GM23248 (cell line): ENCODE measurements around the gene SRPK1. TPM values are rescaled to one million over a fixed set of nuclear protein-coding genes. Genes with fewer than 3 reads are reported as not detected.

Experiments used
- DNase-seq: peaks from one replicate; pipeline ENCODE4 v3.0.0-alpha.2; 2015
- H2AFZ ChIP-seq: fragments of 200-600 bp; sonication (generic); 2 replicates; pipeline ENCODE4 v1.6.1; 2016; ENCODE audit warnings: antibody characterized with exemption
- H3F3A ChIP-seq: fragments of 200-600 bp; sonication (generic); 2 replicates; pipeline ENCODE4 v1.6.1; 2016; ENCODE audit warnings: mild to moderate bottlenecking, antibody characterized with exemption, mixed run types; ENCODE audit not compliant: insufficient read depth
- H3K27ac ChIP-seq: fragments of 200-600 bp; sonication (generic); 2 replicates; pipeline ENCODE4 v1.5.1; 2016; ENCODE audit warnings: mild to moderate bottlenecking
- H3K27me3 ChIP-seq: fragments of 200-600 bp; sonication (generic); replicated peaks from 2 replicates; pipeline ENCODE4 v1.6.1; 2016; ENCODE audit warnings: mild to moderate bottlenecking; ENCODE audit not compliant: insufficient read depth
- H3K36me3 ChIP-seq: fragments of 200-600 bp; sonication (generic); 2 replicates; pipeline ENCODE4 v1.6.1; 2016; ENCODE audit warnings: low read depth, mild to moderate bottlenecking
- H3K4me1 ChIP-seq: fragments of 200-600 bp; sonication (generic); 2 replicates; pipeline ENCODE4 v1.6.1; 2016; ENCODE audit warnings: mild to moderate bottlenecking; ENCODE audit not compliant: insufficient read depth
- H3K4me2 ChIP-seq: fragments of 200-600 bp; sonication (generic); one replicate; pipeline ENCODE4 v1.6.1; 2016; ENCODE audit warnings: mild to moderate bottlenecking; ENCODE audit not compliant: unreplicated experiment
- H3K4me3 ChIP-seq: fragments of 200-600 bp; sonication (generic); 2 replicates; pipeline ENCODE4 v1.5.1; 2016; ENCODE audit warnings: mild to moderate bottlenecking
- H3K79me2 ChIP-seq: fragments of 200-600 bp; sonication (generic); 2 replicates; pipeline ENCODE4 v1.6.1; 2016; ENCODE audit warnings: mild to moderate bottlenecking; ENCODE audit not compliant: insufficient read depth
- H3K9ac ChIP-seq: fragments of 200-600 bp; sonication (generic); 2 replicates; pipeline ENCODE4 v1.6.1; 2016; ENCODE audit warnings: mild to moderate bottlenecking
- H3K9me2 ChIP-seq: fragments of 200-600 bp; sonication (generic); 2 replicates; pipeline ENCODE4 v1.6.1; 2016; ENCODE audit warnings: mixed run types, mild to moderate bottlenecking, moderate library complexity; ENCODE audit not compliant: insufficient read depth
- H3K9me3 ChIP-seq: fragments of 200-600 bp; sonication (generic); one replicate; pipeline ENCODE4 v1.6.1; 2017; ENCODE audit warnings: low read depth
- H4K20me1 ChIP-seq: fragments of 200-600 bp; sonication (generic); 2 replicates; pipeline ENCODE4 v1.6.0; 2016; ENCODE audit not compliant: insufficient read depth
- EZH2 ChIP-seq: fragments of 200-600 bp; sonication (generic); IDR thresholded peaks from 2 replicates; pipeline ENCODE4 v1.6.1; 2018; ENCODE audit warnings: antibody characterized with exemption, mild to moderate bottlenecking; ENCODE audit not compliant: insufficient read depth, poor library complexity, severe bottlenecking
- EZH2phosphoT487 ChIP-seq: fragments of 200-600 bp; sonication (generic); IDR thresholded peaks from 2 replicates; pipeline ENCODE4 v1.6.1; 2018; ENCODE audit warnings: antibody characterized with exemption, moderate library complexity, mild to moderate bottlenecking, low read depth; ENCODE audit not compliant: insufficient read depth
- WGBS, 2 experiments: methylation state at CpG; one replicate each; pipeline ENCODE4 v1.1.6; 2015 to 2017; ENCODE audit warnings: low lambda C conversion rate in 2 of 2, low coverage in 1 of 2; ENCODE audit errors: missing lambda C conversion rate in 2 of 2; 5-methylcytosine and 5-hydroxymethylcytosine counted together
- in situ Hi-C: fragments of 300-500 bp; cut with MboI; formaldehyde crosslinking; loops from 2 replicates; pipeline ENCODE4 v1.15.0; 2020
- polyA plus RNA-seq: library from polyadenylated mRNA; unstranded; fragments of >200 nt; fragmentation: Nextera tagmentation; extraction: Ambion mirVana; gene quantifications from 2 replicates; pipeline ENCODE4 v1.2.1, GENCODE V29; 2016
- total RNA-seq: library from RNA; depleted of rRNA; stranded (reverse); fragments of >200 nt; shearing (Covaris generic); gene quantifications from 2 replicates; pipeline ENCODE4 v1.2.3, GENCODE V29; 2014

Gene SRPK1
- total and polyA plus RNA-seq, 2 experiments from 2014 or later, result 28.9 to 44.4 TPM

DNA sequence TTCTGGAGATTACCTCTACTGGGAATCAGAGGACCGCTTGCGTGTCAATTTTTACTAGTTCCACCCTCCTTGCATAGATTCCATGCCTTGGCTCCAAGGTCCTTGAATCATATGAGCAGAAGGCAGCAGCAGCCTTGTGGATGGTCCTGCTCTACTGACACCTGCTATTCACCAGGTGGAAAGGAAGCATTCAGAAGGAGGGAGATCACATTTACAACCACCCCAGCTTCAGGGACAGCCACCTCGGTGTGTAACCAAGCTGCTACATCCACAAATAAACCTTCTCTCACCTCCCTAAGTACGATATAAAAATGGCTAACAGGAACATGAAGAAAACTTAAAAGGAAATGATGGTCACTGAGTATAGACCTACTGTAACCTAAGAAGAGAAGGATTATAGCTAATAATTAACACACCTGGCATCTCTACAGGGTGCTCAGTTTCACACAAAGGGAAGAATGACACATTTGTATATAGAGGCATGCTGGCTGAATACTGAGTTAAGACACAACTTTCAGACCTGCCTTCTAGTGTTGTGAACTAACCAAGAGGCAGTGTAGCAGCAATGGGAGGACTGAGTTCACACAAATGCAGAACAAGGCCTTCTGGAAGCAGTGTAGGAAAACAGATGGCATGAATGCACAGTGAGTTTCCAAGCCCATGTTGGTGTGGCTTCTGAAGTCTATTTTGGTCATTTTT is 46.3 kb upstream of the SRPK1 start:
- H3K4me3 ChIP-seq, result no peak overlapping the region
- 79 to 85% methylated on average over 4 of the region's 4 CpGs for WGBS, 2 experiments
- H3K27me3 ChIP-seq, result no peaks in the 10 kb centered on the region
- H3K79me2 ChIP-seq, result no peaks in the 10 kb centered on the region
- no peaks in the 10 kb centered on the region for H3F3A ChIP-seq
- TF ChIP-seq EZH2phosphoT487 (no peak), EZH2 (no peak)
- in situ Hi-C loops, result no loop called here
- no peaks in the 10 kb centered on the region for H3K9me3 ChIP-seq
- H2AFZ ChIP-seq, result no peak overlapping the region
- H3K36me3 ChIP-seq, result no peaks in the 10 kb centered on the region
- H3K4me1 ChIP-seq, result no peaks in the 10 kb centered on the region
- no peak overlapping the region for H3K4me2 ChIP-seq
- H3K9ac ChIP-seq, result no peak overlapping the region
- H4K20me1 ChIP-seq, result no peaks in the 10 kb centered on the region
- no peaks in the 10 kb centered on the region for H3K9me2 ChIP-seq
- H3K27ac ChIP-seq, result no peak overlapping the region
- no peak for DNase-seq

DNA sequence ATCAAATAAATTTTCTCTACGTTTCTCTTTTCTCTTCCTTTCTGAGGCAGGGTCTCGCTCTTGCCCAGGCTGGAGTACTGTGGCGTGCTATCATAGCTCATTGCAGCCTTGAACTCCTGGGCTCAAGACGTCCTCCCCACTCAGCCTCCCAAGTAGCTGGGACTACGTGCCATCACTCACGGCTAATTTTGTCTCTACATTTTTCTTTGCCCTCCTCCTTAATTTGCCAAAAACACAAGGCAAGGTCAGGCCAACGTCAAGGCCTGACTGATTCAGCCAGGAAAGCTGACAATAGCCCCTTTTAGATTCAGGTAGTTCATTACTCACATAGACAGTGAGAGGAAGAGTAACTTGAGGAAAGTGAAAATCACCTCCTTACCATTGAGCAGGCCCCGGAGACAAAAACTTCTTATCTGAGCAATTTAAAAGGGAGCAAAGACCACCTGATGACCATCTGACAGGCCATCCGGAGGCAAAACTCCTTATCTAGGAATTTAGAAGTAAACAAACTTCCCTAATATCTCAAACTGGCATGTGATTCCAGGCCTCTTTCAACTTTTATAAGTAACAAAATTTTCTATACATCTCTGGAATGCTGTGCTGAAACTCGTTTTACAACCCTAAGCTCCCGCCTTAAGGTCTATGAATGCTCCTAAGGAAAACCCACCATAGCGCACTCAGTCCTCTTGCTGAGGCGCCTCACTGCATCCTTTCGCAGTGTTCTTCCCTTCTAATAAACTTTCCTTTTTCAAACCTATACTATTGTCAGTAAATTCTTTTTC is 42.1 kb upstream of the SRPK1 start:
- no peaks in the 10 kb centered on the region for H3K9me3 ChIP-seq
- H3K27me3 ChIP-seq, result no peaks in the 10 kb centered on the region; the same call in 1 of the 2 replicates
- no peaks in the 10 kb centered on the region for H3K36me3 ChIP-seq
- H3K4me3 ChIP-seq, result no peak overlapping the region
- in situ Hi-C loops, result no loop called here
- H3K4me2 ChIP-seq, result no peak overlapping the region
- H3K9me2 ChIP-seq, result no peaks in the 10 kb centered on the region
- no peaks in the 10 kb centered on the region for H3F3A ChIP-seq
- H2AFZ ChIP-seq, result no peak overlapping the region
- no peaks in the 10 kb centered on the region for H3K4me1 ChIP-seq
- H3K27ac ChIP-seq, result no peak overlapping the region
- H4K20me1 ChIP-seq, result no peaks in the 10 kb centered on the region
- 65 to 71% methylated on average over 14 of the region's 14 CpGs for WGBS, 2 experiments
- no peak for DNase-seq
- TF ChIP-seq EZH2 (no peak), EZH2phosphoT487 (no peak)
- no peak overlapping the region for H3K9ac ChIP-seq
- no peaks in the 10 kb centered on the region for H3K79me2 ChIP-seq

DNA sequence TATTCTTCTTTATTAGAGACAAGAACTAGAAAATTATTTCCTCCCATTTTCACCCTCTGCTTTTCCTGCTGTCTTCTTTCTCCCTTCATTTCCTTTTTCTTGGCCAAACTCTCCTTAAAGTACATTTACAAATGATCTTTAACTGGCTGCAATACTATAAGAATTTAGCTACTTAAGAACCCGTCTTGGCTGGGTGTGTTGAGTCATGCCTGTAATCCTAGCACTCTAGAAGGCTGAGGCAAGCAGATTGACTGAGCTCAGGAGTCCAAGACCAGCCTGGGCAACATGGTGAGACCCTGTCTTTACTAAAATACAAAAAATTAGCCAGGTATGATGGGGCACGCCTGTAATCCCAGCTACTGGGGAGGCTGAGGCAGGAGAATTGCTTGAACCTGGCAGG is 39.3 kb upstream of the SRPK1 start:
- peaks cover 3% of the 10 kb centered on the region; the same call in 1 of the 2 replicates for H3F3A ChIP-seq
- DNase-seq, result peak; percentile 29
- no peaks in the 10 kb centered on the region for H3K9me2 ChIP-seq
- H3K4me2 ChIP-seq, result no peak overlapping the region
- H3K79me2 ChIP-seq, result no peaks in the 10 kb centered on the region
- no peak overlapping the region for H3K27ac ChIP-seq
- TF ChIP-seq EZH2phosphoT487, result no peak
- TF ChIP-seq EZH2, result no peak
- no peaks in the 10 kb centered on the region for H3K36me3 ChIP-seq
- no peaks in the 10 kb centered on the region for H3K9me3 ChIP-seq
- no peaks in the 10 kb centered on the region for H4K20me1 ChIP-seq
- H3K4me3 ChIP-seq, result no peak overlapping the region
- H3K4me1 ChIP-seq, result no peaks in the 10 kb centered on the region
- H2AFZ ChIP-seq, result no peak overlapping the region
- 43 to 46% methylated on average over 2 of the region's 2 CpGs for WGBS, 2 experiments
- H3K9ac ChIP-seq, result no peak overlapping the region
- in situ Hi-C loops, result no loop called here
- H3K27me3 ChIP-seq, result no peaks in the 10 kb centered on the region; the same call in 1 of the 2 replicates

DNA sequence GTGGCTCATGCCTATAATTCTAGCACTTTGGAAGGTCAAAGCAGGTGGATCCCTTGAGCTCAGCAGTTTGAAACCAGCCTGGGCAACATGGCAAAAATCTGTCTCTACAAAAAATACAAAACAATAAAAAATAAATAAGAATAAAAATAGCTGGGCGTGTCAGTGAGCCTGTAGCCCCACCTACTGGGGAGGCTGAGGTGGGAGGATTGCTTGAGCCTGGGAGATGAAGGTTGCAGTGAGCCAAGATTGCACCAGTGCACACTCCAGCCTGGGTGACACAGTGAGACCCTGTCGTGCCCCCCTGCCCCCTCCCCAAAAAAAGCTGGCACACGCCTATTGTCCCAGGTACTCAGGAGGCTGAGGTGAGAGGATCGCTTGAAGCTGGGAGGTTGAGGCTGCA is 35.1 kb upstream of the SRPK1 start:
- no peak for TF ChIP-seq EZH2
- no peak for TF ChIP-seq EZH2phosphoT487
- Histone ChIP-seq H3K36me3 (no peaks in the 10 kb centered on the region), H3K4me2 (no peak overlapping the region), H3K27me3 (no peaks in the 10 kb centered on the region; the same call in 1 of the 2 replicates), H3K9ac (no peak overlapping the region), H3F3A (peaks cover 7% of the 10 kb centered on the region; the same call in 1 of the 2 replicates), H3K27ac (no peak overlapping the region), H3K9me3 (no peaks in the 10 kb centered on the region), H3K79me2 (no peaks in the 10 kb centered on the region), H3K9me2 (no peaks in the 10 kb centered on the region), H3K4me3 (no peak overlapping the region), H2AFZ (no peak overlapping the region), H4K20me1 (no peaks in the 10 kb centered on the region), H3K4me1 (no peaks in the 10 kb centered on the region)
- DNase-seq, result no peak
- WGBS, 2 experiments, result 70 to 83% methylated on average over 4 of the region's 4 CpGs
- in situ Hi-C loops, result no loop called here
